Brain microvascular endothelial cell (primary cell): ENCODE results near the gene FGF5.

Source experiments
- DNase-seq: peaks from one replicate; pipeline ENCODE4 v3.0.0-alpha.2; 2020
- H3K27ac ChIP-seq: fragments of 250-450 bp; sonication (Bioruptor Pico); 2 replicates; pipeline ENCODE4 v1.5.1; 2020; ENCODE audit warnings: mild to moderate bottlenecking, moderate library complexity
- H3K27me3 ChIP-seq: fragments of 250-450 bp; sonication (Bioruptor Pico); replicated peaks from 2 replicates; pipeline ENCODE4 v1.5.1; 2020; ENCODE audit warnings: mild to moderate bottlenecking
- H3K36me3 ChIP-seq: fragments of 250-450 bp; sonication (Bioruptor Pico); replicated peaks from 2 replicates; pipeline ENCODE4 v1.5.1; 2020; ENCODE audit warnings: mild to moderate bottlenecking
- H3K4me3 ChIP-seq: 2 replicates; pipeline ENCODE4 v1.5.1; 2011; ENCODE audit warnings: low read depth, mild to moderate bottlenecking, control low read depth, low read length, moderate library complexity
- CTCF ChIP-seq: IDR thresholded peaks from 2 replicates; pipeline ENCODE4 v1.5.1; 2011; ENCODE audit warnings: low read depth, mild to moderate bottlenecking, moderate library complexity, low read length, control low read depth, inconsistent platforms; ENCODE audit errors: missing control alignments
- in situ Hi-C: cut with HindIII; loops from 2 replicates; pipeline ENCODE4 v1.10.0; 2017; ENCODE audit warnings: low sequenced_read_pairs, low pct_ligation_motif_present

FGF5 gene

DNA sequence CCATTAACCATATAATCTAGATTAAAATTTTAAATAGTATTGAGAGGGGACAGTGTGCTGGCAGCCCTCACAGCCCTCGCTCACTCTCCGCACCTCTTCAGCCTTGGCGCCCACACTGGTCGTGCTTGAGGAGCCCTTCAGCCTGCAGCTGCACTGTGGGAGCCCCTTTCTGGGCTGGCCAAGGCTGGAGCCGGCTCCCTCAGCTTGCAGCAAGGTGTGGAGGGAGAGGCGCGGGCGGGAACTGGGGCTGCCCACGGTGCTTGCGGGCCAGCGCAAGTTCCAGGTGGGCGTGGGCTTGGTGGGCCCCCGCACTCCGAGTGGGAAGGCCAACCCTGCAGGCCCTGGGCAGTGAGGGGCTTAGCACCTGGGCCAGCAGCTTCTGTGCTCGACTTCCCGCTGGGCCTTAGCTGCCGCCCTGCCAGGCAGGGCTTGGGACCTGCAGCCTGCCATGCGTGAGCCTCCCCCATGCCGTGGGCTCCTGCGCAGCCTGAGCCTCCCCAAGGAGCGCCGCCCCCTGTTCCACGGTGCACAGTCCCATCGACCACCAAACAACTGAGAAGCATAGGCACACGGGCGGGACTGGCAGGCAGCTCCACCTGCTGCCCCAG is 36.3 kb downstream of the FGF5 start:
- in situ Hi-C loops: no loop called here
- DNase-seq: no peak
- Histone ChIP-seq H3K27ac (no peak overlapping the region), H3K36me3 (no peaks in the 10 kb centered on the region), H3K27me3 (no peaks in the 10 kb centered on the region), H3K4me3 (no peak overlapping the region)
- no peak for TF ChIP-seq CTCF

GRCh38 chr4:80305466-80305865 is 39.0 kb downstream of the FGF5 start:
- TF ChIP-seq CTCF: no peak
- H3K27me3 ChIP-seq: no peaks in the 10 kb centered on the region
- H3K36me3 ChIP-seq: no peaks in the 10 kb centered on the region
- DNase-seq: peak; percentile 45
- H3K4me3 ChIP-seq: no peak overlapping the region
- in situ Hi-C loops: no loop called here
- peak overlapping the region; percentile 87 for H3K27ac ChIP-seq

DNA sequence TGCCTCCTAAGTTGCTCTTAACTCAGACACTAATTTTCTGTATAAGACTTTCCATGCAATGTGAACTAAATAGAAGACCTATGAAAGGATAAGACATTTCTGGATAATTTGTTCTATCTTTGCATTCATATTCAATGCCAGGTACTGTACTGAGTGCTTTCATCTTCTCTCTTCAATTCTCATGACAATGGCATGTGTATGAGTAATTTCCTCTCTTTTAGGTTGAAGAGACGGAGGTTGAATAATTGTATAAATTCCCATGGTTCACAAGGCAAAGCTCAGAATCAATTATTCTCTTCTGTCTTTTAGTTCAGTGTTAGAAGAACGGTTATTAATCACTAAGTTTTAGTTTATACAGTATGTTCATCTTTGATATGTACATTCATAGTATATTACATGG is 39.8 kb downstream of the FGF5 start:
- in situ Hi-C loops: no loop called here
- Histone ChIP-seq H3K4me3 (no peak overlapping the region), H3K36me3 (no peaks in the 10 kb centered on the region), H3K27me3 (no peaks in the 10 kb centered on the region), H3K27ac (peak overlapping the region; percentile 87)
- no peak for DNase-seq
- no peak for TF ChIP-seq CTCF

DNA sequence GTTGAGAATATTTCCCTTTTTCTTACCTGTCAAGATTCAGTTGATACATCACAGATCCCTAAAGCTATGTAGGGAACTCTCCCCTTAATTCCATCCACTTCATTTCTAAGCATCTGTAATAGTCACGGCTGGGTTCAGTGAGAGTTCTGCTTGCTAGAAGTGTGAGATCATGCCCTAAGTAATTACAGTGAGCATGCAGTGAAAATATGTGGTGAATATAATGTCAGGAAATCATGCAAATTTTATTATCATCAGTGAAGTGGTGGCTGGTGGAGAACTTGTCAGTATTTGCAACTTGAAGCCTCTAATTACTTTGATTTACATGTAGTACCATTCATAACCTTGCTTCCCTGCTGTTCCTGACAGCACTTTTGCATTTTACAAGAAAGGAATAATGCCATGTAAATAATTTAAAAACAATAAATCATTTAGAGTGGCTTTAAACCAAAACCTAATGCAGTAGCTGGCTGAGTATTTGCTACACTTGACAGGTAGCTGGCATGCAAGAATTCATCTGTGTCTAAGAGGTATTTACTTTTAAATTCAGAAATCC is 40.8 kb downstream of the FGF5 start:
- in situ Hi-C loops: no loop called here
- H3K27ac ChIP-seq: peak overlapping the region; percentile 87
- no peak for TF ChIP-seq CTCF
- peak; percentile 41 for DNase-seq
- H3K27me3 ChIP-seq: no peaks in the 10 kb centered on the region
- no peak overlapping the region for H3K4me3 ChIP-seq
- H3K36me3 ChIP-seq: no peaks in the 10 kb centered on the region

- peak; percentile 43 for DNase-seq
- Histone ChIP-seq H3K27ac (peak overlapping the region; percentile 87), H3K4me3 (no peak overlapping the region), H3K27me3 (no peaks in the 10 kb centered on the region), H3K36me3 (no peaks in the 10 kb centered on the region)
- no peak for TF ChIP-seq CTCF
- in situ Hi-C loops: no loop called here
These were observed 41.5 kb downstream of the FGF5 start for GRCh38 chr4:80307774-80308465.
